Body of pancreas (tissue), 4 donors: ENCODE data around the gene MYH14.

ENCODE experiments used
- CTCF ChIP-seq, 7 experiments: fragments of 450-650 bp in 4 of 7; fragments of 200-600 bp in 3 of 7; sonication (generic) in 3 of 7; IDR thresholded peaks; one replicate each; pipeline ENCODE4 v1.5.1; 2016 to 2019; ENCODE audit warnings: antibody characterized with exemption in 7 of 7
- POLR2A ChIP-seq, 3 donors: fragments of 450-650 bp; IDR thresholded peaks; one replicate each; pipeline ENCODE4 v1.6.1; 2016; ENCODE audit warnings: antibody characterized with exemption in 3 of 3, mild to moderate bottlenecking in 2 of 3

GRCh38 chr19:50158577-50158976 is 44.8 kb upstream of the MYH14 start:
- TF ChIP-seq POLR2A (IDR thresholded peaks at IDR 0.05) (no peak), CTCF (IDR thresholded peaks at IDR 0.05) (no peak)
